Neural cell (in vitro differentiated cells): ENCODE measurements around the gene PTPRN2. TPM values are rescaled to one million over a fixed set of nuclear protein-coding genes. Genes with fewer than 3 reads are reported as not detected.

Experiments used
- H2AFZ ChIP-seq: fragments of 200-600, 300-800 bp; sonication (generic), shearing (Covaris generic); 2 replicates; pipeline ENCODE4 v1.6.0; 2014; ENCODE audit warnings: low read depth, mild to moderate bottlenecking, antibody characterized with exemption, low read length, moderate library complexity
- H3F3A ChIP-seq: fragments of 200-600 bp; shearing (Covaris generic); 2 replicates; pipeline ENCODE4 v1.6.1; 2016; ENCODE audit warnings: mild to moderate bottlenecking, moderate library complexity, mixed read lengths, antibody characterized with exemption, low read length; ENCODE audit not compliant: insufficient read depth, poor library complexity, severe bottlenecking
- H3K27ac ChIP-seq: fragments of 200-600, 300-800 bp; sonication (generic), shearing (Covaris generic); 2 replicates; pipeline ENCODE4 v1.5.1; 2014; ENCODE audit warnings: mild to moderate bottlenecking, low read length, moderate library complexity
- H3K27me3 ChIP-seq: fragments of 300-800, 200-600 bp; sonication (generic), shearing (Covaris generic); 2 replicates; pipeline ENCODE4 v1.6.0; 2014; ENCODE audit warnings: mild to moderate bottlenecking, low read depth, low read length, moderate library complexity; ENCODE audit not compliant: insufficient read depth
- H3K36me3 ChIP-seq: fragments of 300-800, 200-600 bp; sonication (generic), shearing (Covaris generic); 2 replicates; pipeline ENCODE4 v1.5.1; 2014; ENCODE audit warnings: mild to moderate bottlenecking, antibody characterized with exemption, low read length, moderate library complexity; ENCODE audit not compliant: insufficient read depth
- H3K4me2 ChIP-seq: fragments of 300-800, 200-600 bp; sonication (generic), shearing (Covaris generic); 2 replicates; pipeline ENCODE4 v1.6.0; 2014; ENCODE audit warnings: mild to moderate bottlenecking, low read length
- H3K4me3 ChIP-seq: fragments of 300-800, 200-600 bp; sonication (generic), shearing (Covaris generic); 2 replicates; pipeline ENCODE4 v1.5.1; 2014; ENCODE audit warnings: mild to moderate bottlenecking, low read length, moderate library complexity
- H3K79me2 ChIP-seq: fragments of 200-600 bp; shearing (Covaris generic); replicated peaks from 2 replicates; pipeline ENCODE4 v1.6.0; 2014; ENCODE audit warnings: mild to moderate bottlenecking, low read length, moderate library complexity; ENCODE audit not compliant: insufficient read depth
- H3K9ac ChIP-seq: fragments of 300-800, 200-600 bp; sonication (generic), shearing (Covaris generic); 2 replicates; pipeline ENCODE4 v1.6.1; 2016; ENCODE audit warnings: mild to moderate bottlenecking, low read length, mixed read lengths
- H3K9me2 ChIP-seq: fragments of 200-600 bp; shearing (Covaris generic); 2 replicates; pipeline ENCODE4 v1.6.1; 2016; ENCODE audit warnings: mild to moderate bottlenecking, low read length, mixed read lengths; ENCODE audit not compliant: insufficient read depth
- H3K9me3 ChIP-seq: fragments of 200-600, 300-800 bp; sonication (generic), shearing (Covaris generic); 2 replicates; pipeline ENCODE4 v1.6.1; 2016; ENCODE audit warnings: mild to moderate bottlenecking, mixed run types, low read length, moderate library complexity, mixed read lengths
- H4K20me1 ChIP-seq: fragments of 200-600 bp; shearing (Covaris generic); 2 replicates; pipeline ENCODE4 v1.6.1; 2016; ENCODE audit warnings: mild to moderate bottlenecking, mixed run types; ENCODE audit not compliant: insufficient read depth
- CTCF ChIP-seq: fragments of 450-650 bp; IDR thresholded peaks from 2 replicates; pipeline ENCODE4 v1.5.1; 2014; ENCODE audit warnings: antibody characterized with exemption, mild to moderate bottlenecking, moderate library complexity; ENCODE audit not compliant: poor library complexity, severe bottlenecking
- EP300 ChIP-seq: fragments of 450-650 bp; conservative IDR thresholded peaks from 2 replicates; pipeline ENCODE4 v1.6.1; 2014; ENCODE audit warnings: antibody characterized with exemption, mild to moderate bottlenecking, moderate library complexity; ENCODE audit not compliant: poor library complexity, severe bottlenecking
- EZH2 ChIP-seq: fragments of 200-600, 300-800 bp; shearing (Covaris generic), sonication (generic); IDR thresholded peaks from 2 replicates; pipeline ENCODE4 v1.6.1; 2014; ENCODE audit warnings: antibody characterized with exemption, low read length, borderline replicate concordance, mild to moderate bottlenecking; ENCODE audit not compliant: insufficient read depth, poor library complexity, severe bottlenecking
- MXI1 ChIP-seq: fragments of 450-650 bp; conservative IDR thresholded peaks from 2 replicates; pipeline ENCODE4 v1.6.1; 2014; ENCODE audit warnings: antibody characterized with exemption, mild to moderate bottlenecking; ENCODE audit not compliant: poor library complexity, severe bottlenecking
- POLR2AphosphoS5 ChIP-seq: IDR thresholded peaks from 2 replicates; pipeline ENCODE4 v1.6.1; 2012
- RAD21 ChIP-seq: fragments of 450-650 bp; conservative IDR thresholded peaks from 2 replicates; pipeline ENCODE4 v1.6.1; 2014; ENCODE audit warnings: antibody characterized with exemption, mild to moderate bottlenecking, moderate library complexity
- SMC3 ChIP-seq: fragments of 450-650 bp; conservative IDR thresholded peaks from 2 replicates; pipeline ENCODE4 v1.6.1; 2014; ENCODE audit warnings: antibody characterized with exemption, mild to moderate bottlenecking, moderate library complexity; ENCODE audit not compliant: poor library complexity
- TAF1 ChIP-seq: IDR thresholded peaks from 2 replicates; pipeline ENCODE4 v1.6.1; 2012; ENCODE audit warnings: low read depth
- polyA plus RNA-seq: library from polyadenylated mRNA; depleted of rRNA; stranded (reverse); fragments of >200 nt; gene quantifications from 2 replicates; pipeline ENCODE4 v1.2.3, GENCODE V29; 2014
- TF ChIP-seq, protein P1 (sequence below): IDR thresholded peaks from 2 replicates; pipeline ENCODE4 v1.6.1; 2012; ENCODE audit warnings: borderline replicate concordance

Gene PTPRN2
- polyA plus RNA-seq, 1 donor from 2014 or later = 31.0 TPM

DNA sequence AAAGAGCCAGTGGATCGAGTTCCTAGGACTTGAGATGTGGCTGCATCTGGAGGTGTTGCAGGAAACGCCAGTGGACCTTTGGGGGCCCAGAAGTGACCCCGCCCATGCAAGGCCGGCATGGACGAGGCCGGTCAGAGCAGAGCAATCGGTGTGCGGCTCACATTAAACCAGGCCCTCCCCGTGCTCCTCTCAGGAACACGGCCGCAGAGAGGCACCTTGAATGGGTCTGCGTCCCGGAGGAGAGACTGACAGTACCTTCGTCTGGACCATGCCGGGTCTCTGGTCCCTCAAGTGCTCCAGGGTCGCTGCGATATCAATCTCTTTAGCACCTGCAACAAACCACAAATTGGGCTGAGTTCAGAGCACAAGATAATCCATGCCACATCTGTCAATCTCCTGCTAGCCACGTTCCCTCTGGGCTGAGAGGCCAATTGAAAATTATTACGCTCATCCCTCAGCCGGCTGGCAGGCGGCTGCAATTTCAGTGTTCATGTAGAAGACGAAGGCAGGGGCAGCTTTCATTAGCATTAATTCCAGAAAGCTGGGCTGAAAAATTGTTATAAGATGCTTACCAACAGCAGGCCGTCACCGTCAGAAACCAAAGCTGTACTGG is 1038.8 kb downstream of the PTPRN2 start:
- Histone ChIP-seq H2AFZ (no peak overlapping the region), H3K79me2 (no peaks in the 10 kb centered on the region), H3K27ac (peak overlapping the region; percentile 53), H3K4me2 (no peak overlapping the region), H3K36me3 (peaks cover 17% of the 10 kb centered on the region), H3K9ac (no peak overlapping the region), H3K27me3 (no peaks in the 10 kb centered on the region), H4K20me1 (no peaks in the 10 kb centered on the region), H3K9me2 (no peaks in the 10 kb centered on the region), H3K9me3 (no peaks in the 10 kb centered on the region), H3K4me3 (peak overlapping the region; percentile 9), H3F3A (peaks cover 3% of the 10 kb centered on the region)
- TF ChIP-seq SMC3 (peak; percentile 26), RAD21 (no peak), TAF1 (no peak), MXI1 (no peak), EP300 (no peak), EZH2 (no peak), POLR2AphosphoS5 (peak; percentile 7)
- TF ChIP-seq, protein P1, sequence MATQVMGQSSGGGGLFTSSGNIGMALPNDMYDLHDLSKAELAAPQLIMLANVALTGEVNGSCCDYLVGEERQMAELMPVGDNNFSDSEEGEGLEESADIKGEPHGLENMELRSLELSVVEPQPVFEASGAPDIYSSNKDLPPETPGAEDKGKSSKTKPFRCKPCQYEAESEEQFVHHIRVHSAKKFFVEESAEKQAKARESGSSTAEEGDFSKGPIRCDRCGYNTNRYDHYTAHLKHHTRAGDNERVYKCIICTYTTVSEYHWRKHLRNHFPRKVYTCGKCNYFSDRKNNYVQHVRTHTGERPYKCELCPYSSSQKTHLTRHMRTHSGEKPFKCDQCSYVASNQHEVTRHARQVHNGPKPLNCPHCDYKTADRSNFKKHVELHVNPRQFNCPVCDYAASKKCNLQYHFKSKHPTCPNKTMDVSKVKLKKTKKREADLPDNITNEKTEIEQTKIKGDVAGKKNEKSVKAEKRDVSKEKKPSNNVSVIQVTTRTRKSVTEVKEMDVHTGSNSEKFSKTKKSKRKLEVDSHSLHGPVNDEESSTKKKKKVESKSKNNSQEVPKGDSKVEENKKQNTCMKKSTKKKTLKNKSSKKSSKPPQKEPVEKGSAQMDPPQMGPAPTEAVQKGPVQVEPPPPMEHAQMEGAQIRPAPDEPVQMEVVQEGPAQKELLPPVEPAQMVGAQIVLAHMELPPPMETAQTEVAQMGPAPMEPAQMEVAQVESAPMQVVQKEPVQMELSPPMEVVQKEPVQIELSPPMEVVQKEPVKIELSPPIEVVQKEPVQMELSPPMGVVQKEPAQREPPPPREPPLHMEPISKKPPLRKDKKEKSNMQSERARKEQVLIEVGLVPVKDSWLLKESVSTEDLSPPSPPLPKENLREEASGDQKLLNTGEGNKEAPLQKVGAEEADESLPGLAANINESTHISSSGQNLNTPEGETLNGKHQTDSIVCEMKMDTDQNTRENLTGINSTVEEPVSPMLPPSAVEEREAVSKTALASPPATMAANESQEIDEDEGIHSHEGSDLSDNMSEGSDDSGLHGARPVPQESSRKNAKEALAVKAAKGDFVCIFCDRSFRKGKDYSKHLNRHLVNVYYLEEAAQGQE = no peak

- Histone ChIP-seq H3K4me2 (no peak overlapping the region), H3K36me3 (peaks cover 12% of the 10 kb centered on the region), H3K9me3 (no peaks in the 10 kb centered on the region)
Measured at GRCh38 chr7:157547611-157548010, 1040.0 kb downstream of the PTPRN2 start.

More at GRCh38 chr7:157547611-157548010, 1040.0 kb downstream of the PTPRN2 start:
- Histone ChIP-seq H3K27me3 (no peaks in the 10 kb centered on the region), H4K20me1 (no peaks in the 10 kb centered on the region), H3K9ac (no peak overlapping the region), H3K9me2 (no peaks in the 10 kb centered on the region), H3K27ac (no peak overlapping the region), H3K79me2 (no peaks in the 10 kb centered on the region), H3K4me3 (no peak overlapping the region), H2AFZ (no peak overlapping the region), H3F3A (peaks cover 2% of the 10 kb centered on the region)
- TF ChIP-seq SMC3 (no peak), TAF1 (no peak), EZH2 (no peak), POLR2AphosphoS5 (no peak), MXI1 (no peak), EP300 (no peak), RAD21 (no peak), CTCF (no peak)
- TF ChIP-seq, protein P1 = no peak
